Activated naive CD4-positive, alpha-beta T cell treated with Interleukin-2 at 50 U/mL for 16 hours (primary cell): ENCODE measurements around the gene GTF3C1.

Experiments used
- DNase-seq: peaks from one replicate; pipeline ENCODE4 v3.0.0-alpha.2; 2020

The GTF3C1 gene

DNA sequence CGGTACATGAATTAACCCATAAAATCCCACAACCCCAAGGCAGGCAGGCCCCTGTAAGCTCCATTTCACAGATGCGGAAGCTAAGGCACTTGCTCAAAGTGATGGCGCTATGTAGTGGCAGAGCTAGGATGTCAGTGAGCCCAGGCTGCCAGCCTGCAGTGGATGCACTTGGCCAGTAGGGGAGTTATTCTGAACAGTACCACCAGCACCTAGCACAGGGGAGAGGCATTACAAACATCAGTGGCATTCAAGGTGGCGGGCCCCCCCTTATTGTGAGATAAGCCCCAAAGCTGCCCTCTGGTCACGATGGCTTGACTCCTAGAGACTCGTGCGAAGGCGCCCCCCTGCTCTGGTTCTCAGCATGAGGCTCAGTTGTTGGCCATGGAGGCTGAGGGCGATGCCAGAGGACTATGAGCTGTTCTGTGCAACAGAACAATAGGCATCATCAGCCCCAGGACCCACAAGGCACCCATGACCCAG lies 33.8 kb downstream of the GTF3C1 start:
- peak; percentile 8 for DNase-seq

DNA sequence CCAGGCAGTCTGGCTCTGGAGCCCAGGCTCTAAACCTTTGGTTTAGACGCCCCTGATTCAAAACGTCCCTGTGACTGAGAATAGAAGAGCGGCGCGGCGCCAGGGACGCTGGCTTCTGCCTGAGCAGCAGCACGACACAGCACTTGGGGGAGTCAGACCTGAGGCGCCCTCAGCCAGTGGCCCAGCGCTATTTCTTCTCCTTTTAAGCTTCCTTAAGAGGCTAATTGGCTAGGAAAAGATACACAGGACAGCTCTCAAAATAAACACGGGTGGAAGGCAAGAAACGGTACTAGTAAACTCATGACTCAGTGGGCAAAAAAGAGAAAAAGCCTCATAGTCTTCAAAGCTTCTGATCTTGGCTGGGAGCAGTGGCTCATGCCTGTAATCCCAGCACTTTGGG lies 34.9 kb downstream of the GTF3C1 start:
- DNase-seq = no peak

DNA sequence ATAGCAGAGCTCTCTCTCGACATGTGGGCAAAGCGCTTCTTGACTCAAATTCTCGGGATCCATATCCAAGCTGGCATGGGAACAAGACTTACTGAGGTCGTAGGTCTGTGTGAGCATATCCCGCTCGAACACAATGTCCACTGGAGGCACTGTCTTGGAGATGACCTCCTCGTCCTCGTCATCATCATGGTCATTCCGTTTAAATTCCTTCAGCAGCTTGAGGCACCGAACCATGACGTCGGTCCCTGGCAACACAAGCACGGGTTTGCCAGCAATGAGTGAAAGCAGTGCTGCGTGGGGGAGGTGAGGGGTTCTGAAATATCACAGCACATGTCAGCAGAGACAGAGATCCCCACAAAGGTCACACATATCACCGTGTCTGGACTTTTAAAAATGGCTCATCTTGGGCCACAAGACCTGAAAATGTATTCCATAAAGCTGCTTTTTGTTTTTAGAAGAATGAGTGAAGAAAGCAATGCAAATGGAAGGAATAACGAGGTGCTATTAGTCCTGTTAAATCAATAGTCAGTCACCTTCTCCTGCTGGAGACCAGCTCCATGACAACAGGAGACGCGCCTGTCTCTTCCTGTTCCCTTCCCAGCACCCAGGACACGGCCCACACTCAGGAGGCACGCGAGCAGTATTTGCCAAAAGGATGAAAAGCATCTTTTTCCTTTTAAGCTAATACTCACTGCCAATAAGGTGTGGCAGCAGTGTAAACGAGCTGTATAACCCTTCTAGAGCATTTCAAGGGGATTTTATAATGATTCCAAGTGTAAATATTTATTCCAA lies 37.9 kb downstream of the GTF3C1 start:
- no peak for DNase-seq

DNA sequence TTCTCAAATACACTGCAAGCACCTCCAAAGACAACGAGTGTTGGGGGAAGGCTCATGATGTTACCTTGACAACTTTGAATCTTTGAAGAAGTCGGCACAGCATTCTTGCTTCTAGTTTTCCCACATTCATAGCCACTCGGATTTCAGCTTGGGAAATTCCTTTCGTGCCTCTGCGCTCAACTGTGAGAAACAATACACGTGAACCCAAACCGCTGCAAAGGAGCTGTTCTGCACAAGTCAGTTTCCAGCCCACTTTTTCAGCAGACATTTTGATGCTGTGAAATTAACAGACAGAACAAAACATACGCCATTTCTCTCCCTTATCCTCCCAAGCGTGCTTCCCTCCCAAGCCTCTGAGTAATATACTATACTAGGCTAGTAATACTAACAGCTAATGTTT lies 41.2 kb downstream of the GTF3C1 start:
- DNase-seq = no peak

DNA sequence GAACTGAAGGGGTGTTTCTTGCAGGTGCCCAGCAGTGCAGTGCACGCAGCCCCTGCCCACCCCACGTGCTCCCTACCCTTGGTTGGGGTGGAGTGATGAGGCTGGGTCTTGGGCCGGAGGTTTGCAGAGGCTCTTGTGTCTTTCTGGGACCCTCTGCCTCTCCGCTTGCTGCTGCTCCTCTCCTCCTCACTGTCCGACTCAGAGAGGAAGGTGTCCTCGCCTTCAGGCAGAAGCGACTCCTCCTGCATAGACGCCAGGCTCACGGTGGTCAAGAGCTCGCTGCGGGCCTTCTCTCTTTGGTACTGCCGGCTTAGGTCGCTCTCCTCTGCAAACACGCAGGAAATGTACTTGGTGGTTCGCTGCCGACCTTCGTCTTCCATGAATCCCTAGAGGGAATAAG lies 42.9 kb downstream of the GTF3C1 start:
- no peak for DNase-seq

DNA sequence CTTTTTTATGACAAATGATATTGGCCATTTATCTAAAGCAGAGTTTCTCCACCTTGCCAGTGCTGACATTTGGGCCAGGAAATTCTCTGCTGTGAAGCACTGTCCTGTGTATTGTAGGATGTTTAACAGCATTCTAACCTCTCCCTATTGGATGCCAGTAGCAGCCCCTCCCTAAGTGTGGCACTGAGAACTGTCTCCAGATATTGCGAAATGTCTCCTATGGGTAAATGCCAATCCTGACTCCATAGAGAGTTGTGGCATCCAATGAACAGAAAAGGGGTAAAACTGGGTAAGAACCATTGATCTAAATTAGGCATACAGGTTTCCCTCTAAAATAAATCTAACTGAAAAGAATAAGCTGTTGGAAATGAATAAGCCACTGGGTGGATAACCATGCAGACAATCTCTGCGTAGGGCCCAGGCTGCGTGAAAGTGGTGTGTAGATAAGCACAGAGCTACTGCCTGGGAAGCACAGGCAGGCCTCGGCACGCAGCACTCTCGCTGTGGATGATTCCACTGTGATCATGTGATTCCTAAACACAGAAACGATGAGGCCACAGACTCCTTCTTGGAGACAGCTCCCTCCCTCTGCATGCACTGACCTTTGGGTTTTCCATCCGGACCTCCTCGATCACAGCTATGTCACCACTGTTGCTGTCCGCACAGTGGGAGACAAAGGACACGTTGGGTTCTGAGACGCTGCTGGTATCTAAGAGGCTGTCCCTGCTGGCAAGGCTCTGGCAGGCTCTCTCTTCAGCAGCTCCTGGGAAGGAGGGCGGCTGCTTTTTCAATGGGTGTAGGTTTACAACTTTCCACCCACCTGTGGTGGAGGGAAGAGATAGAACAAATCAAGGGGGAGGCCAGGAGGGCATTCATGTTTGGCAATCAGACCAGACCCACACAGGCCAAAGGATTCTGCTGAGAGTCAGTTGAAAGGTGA lies 44.1 kb downstream of the GTF3C1 start:
- no peak for DNase-seq

DNA sequence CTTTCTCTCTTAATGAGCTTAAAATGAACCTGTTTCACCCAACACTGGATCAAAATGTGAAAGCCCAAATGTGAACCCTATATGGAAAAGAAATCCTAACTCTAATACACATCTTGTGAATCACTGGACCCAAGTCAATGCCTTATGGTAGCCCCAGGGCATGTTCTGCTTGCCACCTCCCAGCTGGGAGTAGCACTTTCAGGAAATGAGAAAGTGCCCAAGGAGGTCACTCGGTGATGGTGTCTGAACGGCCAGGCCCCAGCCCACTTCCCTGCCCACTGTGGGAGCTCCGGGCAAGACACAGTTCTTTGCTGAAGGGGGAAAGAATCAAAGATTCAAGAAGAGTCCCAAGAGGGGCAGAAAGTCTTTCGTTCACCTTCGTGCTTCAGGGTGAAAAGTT lies 46.1 kb downstream of the GTF3C1 start:
- no peak for DNase-seq

DNA sequence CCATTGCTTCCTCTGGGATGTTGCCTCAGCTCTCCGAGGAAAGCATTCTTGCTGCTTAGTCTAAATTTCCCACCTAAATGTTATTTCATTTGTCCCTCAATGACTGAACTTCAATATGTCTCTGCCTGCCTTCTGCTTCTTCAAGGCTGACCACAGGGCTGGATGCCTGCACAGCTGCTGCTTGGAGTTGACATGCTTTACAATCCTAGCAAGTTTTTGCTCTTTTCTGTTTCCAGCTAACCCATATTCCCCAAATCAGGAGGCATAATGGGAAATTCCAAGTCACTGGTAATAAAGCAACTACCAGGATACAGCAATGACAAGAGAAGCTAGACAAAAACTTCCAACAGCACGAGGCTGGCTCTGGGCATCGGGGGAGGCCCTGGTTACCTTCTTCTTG lies 48.9 kb downstream of the GTF3C1 start:
- DNase-seq = no peak

DNA sequence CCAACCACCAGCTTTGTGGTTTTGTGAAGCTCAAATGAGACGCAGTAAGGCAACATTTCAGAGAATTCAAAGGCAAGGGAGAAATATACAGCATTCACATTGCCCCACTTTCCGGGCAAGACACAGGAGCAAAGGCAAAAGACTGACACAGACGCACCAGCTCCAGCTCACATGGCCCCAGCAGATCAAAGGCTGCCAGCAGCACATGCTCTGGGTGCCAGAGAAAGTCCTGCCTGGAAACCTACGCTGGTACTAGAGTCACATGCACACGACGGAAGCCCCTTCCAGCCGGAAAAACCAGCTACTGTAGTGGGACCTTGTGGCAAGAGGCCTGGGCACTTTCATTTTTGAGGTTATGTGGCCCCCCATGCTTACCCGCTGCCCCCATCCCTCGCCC lies 50.1 kb downstream of the GTF3C1 start:
- DNase-seq = no peak

DNA sequence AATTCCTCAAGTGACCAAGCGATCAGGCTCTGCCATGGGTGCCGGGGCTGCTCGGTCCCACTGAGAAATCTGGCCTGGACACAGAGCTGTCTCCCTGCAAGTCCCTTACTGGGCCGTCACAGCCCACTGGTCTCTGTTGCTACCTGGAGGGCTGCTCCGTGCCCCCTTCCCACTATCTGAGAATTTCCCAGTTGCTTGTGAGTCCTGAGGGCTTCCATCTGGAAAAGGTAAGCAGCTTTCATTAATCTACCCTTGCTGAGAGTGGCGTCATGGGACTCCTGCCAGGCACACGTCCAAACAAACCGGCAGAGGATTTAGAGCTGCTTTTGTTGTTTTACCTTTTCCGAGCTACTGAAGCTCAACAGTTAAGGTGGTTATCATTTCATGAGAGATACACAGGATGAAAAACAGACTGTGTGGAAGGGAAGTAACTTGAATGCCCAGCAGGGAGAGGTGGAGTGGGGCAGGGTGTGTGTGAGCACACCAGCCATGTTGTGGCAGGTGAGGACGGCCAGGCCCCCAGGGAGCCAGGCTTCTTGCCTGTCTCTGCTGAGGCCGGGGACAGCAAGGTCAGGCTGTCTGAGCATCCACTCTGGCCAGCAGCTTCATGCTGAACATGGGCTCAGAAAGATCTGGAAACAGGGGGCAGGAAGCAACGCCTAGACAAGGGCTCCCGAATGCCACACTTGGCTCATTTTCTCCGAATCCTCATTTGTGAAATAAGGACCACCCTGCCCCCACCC lies 50.6 kb downstream of the GTF3C1 start:
- DNase-seq = no peak

DNA sequence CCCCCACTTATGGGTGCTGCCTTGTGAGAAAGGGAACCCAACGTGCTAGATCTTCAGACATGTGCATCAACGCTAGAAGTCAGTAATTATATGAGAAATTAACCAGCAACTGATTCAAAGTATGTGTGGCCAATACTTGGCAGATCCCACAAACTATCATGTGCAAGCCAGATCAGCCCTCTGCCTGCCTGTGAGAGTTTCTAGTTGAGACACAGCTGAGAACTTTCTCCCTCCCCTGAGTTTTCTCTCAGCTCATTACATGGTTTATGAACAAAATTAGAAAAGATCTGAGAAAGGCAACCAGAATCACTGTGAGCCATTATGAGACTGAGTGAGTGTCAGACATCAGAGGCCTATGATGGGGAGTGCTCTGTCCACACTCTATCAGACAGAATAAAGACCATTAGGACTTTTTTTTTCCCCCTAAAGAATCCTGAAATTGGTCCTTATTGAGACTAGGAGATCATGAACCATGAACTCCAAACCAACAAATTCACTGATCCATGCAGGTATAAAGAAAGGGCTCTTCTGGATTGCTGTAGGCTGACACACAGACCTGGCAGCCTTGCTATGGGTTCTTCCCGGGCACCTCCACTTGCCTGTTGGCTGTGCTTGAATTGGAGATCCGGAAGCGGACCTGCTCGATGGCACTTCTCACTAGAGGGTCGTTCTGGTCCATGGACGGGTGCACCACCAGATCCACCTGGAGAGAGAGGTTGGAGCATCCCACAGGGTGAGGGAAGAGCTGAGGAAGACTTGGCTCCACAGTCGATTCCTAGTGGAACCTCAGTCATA lies 51.5 kb downstream of the GTF3C1 start:
- no peak for DNase-seq

DNA sequence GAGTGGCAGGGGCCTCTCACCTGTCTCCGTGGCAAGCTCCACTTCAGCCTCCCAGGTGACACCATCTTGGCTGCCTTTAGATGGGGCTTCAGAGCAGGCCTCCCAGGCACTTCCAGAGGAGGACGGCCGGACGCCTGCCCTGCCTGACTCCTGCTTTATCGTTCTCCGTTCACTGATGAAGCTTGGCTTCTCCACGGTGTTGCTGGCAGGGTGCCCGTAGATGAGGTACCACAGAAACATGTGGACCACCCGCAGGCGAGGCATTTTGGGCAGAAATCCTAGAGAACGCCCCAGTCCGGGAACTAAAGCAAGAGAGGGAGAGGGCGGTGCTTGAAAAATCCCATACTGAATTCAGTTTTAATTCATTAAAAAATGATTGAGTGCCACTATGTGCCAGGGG lies 54.5 kb downstream of the GTF3C1 start:
- DNase-seq = no peak

DNA sequence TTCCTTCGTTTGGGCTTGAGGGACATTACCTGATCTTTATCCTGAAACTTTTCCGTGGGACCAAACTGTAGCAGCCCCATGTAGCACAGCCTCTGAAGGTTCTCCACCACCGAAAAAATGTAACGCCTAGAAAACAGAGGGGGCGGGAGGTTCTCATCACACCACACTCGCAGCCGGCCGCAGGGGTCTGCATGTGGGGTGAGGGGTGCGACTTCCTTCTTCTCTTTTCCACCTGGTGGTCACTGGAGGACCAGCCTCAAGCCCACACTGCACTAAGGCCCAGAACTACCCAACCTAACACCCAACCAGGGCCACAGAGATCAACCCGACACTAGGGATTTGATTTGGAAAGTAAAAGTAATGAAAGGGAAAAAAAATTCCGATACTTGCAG lies 57.1 kb downstream of the GTF3C1 start:
- DNase-seq = no peak

DNA sequence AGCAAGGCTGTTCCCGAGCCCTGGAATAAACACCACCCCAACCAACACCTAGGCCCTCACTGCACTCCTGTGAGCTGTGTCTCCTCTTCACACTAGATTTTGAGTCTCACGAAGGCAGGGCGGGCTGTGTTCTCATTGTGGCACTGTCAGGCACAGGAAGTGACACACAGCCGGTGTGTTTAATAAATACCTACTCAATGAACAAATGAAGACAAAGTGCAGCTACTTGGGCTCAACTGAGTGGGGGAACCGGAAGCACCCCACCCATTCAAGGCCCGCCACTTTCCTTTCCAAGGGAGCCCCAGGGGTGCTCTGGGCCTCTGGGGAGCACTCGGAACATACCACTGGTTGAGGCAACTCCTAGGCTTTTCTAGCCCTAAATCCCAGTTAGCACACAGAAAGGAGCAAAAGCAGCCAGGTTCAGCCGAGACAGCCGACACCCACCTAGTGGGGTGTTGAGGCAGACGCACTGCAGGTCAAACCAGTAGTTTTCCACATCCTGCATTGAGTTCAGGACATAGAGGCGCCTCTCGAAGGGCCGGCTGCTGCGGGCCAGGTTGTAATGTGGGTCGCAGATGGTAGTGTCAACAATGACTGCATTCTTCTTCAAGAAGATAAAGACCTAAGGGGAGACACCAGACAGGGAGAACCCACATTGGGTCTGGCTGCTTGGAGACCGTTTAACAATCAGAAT lies 57.7 kb downstream of the GTF3C1 start:
- no peak for DNase-seq

DNA sequence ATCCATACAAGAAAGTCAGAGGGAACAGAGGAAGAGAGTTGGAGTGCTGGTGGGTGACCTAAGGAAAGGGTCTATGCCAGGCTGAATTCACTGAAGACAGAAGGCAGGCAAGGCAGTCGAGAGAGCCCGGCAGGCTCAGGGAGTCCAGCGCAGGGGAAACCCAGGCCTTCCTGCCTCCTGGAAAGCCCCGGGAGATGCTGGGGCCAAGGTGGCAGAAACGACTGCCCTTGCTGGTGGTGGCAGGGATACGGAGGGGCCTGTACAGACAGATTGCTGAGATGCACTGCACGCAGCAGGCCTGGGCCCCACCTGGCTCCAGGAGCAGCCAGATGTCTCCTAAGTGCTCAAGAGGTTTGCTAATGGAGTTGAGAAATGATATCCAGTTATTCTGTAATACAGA lies 59.8 kb downstream of the GTF3C1 start:
- no peak for DNase-seq

DNA sequence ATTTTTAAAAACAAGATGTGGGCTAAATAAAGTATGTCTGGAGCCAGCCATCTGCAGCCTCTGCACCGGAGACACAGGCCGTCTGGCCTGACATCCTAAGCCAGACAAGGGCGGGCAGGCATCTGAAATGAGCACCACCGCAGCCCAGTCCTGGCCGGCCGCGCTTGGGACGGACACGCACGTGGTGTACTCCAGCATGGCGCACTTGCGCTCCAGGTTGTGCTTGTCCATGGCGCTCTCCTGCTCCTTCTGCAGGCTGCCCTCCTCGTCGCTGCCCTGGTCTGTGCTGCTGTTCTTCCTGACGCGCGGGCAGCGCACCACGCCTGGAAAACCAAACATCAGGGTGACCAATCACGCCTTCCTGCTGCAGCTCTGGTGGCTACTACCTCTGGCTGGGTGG lies 60.3 kb downstream of the GTF3C1 start:
- no peak for DNase-seq

DNA sequence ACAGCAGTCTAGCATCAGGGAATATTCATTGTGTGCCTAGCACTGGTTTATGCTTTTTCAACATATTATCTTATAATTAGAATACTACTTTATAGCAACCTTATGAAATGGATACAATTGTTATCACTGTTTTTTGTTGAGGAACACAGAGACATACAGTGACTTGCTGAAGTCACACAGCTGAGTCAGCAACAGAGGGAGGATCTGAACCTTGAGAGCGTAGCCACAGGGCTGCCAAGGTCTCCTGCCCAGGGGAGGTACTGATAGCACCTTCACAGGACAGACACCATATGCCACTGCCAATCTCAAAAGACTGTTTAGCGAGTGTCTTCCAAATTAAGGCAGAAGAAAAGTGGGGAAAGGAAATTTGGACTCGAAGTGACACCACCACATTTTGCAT lies 63.0 kb downstream of the GTF3C1 start:
- no peak for DNase-seq

DNA sequence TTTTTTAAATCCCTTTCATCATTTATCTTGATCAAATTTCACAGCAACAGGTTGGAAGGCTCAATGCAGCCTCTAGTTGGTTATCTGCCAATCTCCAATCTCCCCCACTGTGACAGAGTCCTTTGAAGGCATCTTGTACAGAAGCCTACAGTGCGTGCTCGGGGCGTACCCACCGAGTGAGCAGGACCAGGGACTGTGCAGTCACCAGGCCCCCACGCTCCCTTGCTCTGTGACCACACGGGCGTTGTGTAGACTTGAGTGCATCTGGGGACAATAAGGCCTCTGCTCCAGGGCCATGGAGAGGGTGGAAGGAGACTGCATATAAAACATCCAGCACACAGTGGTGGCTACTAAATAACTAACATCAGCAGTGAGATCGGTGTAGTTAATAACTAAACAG lies 63.4 kb downstream of the GTF3C1 start:
- DNase-seq = no peak

DNA sequence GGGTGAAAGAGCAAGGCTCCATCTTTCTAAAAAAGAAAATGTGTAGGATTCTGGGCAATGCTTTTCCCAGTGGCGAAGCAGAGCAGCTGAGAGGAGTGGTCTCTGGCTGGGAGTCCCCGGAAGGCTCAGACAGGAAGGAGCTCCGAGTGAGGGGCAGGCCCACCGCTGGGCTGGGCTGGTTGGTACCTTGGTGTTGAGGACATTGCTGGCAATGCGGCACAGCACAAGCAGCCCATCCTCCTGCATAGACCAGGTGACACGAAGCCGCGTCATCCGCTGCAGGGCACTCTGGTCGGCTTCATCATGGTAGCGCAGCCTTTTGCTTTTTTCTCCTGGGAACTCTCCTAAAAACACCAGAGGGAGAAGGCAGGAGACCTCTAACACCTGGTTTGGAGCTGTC lies 63.9 kb downstream of the GTF3C1 start:
- no peak for DNase-seq

DNA sequence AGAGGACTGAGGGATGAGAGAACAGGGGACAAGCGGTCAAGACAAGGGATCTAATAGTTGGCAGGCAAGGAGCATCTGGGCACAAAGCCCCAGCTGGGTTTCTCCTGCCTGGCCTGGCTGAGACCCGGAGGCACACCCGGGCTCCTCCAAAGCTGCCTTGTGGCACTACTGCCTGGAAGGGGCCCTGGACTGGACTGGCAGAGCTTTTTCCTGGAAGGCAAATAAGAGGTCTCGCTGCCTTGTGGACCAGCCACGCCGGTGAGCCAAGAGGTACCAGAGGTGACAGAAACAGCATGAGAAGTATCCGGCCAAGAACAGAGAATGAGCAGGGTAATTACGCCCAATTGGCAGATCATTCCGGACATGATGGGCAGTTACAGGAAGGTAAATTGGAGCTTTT lies 64.6 kb downstream of the GTF3C1 start:
- DNase-seq = no peak

DNA sequence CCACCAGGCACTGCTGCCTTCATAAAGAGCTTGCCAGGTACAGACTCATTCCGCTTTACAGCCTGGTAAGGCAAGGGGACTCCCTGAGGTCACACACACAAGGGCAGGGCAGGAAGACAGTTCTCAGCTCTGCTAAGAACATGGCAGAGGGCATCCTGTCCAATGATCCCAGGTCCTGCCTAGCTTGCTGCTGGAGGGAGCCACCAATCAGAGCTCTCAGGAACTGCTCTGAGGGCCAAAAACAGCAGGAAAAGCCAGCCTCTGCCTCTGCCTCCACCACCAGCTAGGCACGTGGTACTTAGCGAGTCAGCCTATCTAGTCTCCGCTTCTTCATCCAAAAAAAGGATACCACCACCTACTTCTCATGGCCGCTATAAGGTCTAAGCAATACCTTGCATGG lies 66.1 kb downstream of the GTF3C1 start:
- DNase-seq = no peak

DNA sequence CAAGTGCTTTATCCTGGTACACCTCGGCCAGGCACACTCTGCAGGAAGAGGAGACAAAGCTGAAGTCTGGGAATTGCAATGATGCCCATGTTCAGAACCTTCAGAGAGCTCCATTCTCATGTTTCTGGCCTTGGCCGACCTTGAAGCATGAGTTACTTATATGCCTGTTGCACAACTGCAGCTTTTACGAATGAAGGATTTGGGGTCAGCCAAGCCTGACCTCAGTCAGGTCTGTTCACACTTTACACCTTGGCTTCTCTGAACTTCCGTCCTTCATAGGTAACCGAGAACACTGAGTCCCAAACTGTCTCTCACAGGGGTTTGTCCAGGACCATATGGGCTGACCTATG lies 66.7 kb downstream of the GTF3C1 start:
- no peak for DNase-seq
